GM04504 (cell line): ENCODE data around the gene KRTAP13-4.

Source experiments
- DNase-seq: peaks from one replicate; pipeline ENCODE4 v3.0.0-alpha.2; 2012; ENCODE audit warnings: low read depth

Gene KRTAP13-4

GRCh38 chr21:30430170-30430655, at the start of gene KRTAP13-4:
Gene KRTAP13-4, plus strand, starts transcription at chr21:30430220. Its CDS starts 56 bp downstream, at chr21:30430276.
- DNase-seq, result no peak

- no peak for DNase-seq
These were observed 47.8 kb upstream of the KRTAP13-4 start for GRCh38 chr21:30382201-30382600.

- DNase-seq, result no peak
These were observed 38.5 kb upstream of the KRTAP13-4 start for GRCh38 chr21:30391492-30392025.

- no peak for DNase-seq
These were observed 34.3 kb upstream of the KRTAP13-4 start, which contains the start of gene KRTAP13-1 for GRCh38 chr21:30395731-30396130. Gene KRTAP13-1, plus strand, starts transcription at chr21:30396031. Its CDS starts 56 bp downstream, at chr21:30396087.

GRCh38 chr21:30408782-30409494, 21.1 kb upstream of the KRTAP13-4 start:
- no peak for DNase-seq

- DNase-seq, result no peak
These were observed 14.0 kb upstream of the KRTAP13-4 start for GRCh38 chr21:30415993-30416392.

GRCh38 chr21:30425826-30426225, 4.2 kb upstream of the KRTAP13-4 start, which contains the start of gene KRTAP13-3:
Gene KRTAP13-3, minus strand, starts transcription at chr21:30425926. Its CDS starts 14 bp downstream, at chr21:30425912.
- DNase-seq, result no peak

GRCh38 chr21:30426731-30427130, 3.3 kb upstream of the KRTAP13-4 start:
- DNase-seq, result no peak

GRCh38 chr21:30434033-30434631, 4.1 kb downstream of the KRTAP13-4 start:
- DNase-seq, result no peak

GRCh38 chr21:30437010-30437565, 7.1 kb downstream of the KRTAP13-4 start:
- DNase-seq, result no peak

GRCh38 chr21:30439975-30440374, 10.0 kb downstream of the KRTAP13-4 start, which contains the start of gene KRTAP15-1:
Gene KRTAP15-1, plus strand, starts transcription at chr21:30440275. Its CDS starts 53 bp downstream, at chr21:30440328.
- no peak for DNase-seq

GRCh38 chr21:30443226-30443625, 13.2 kb downstream of the KRTAP13-4 start:
- no peak for DNase-seq

GRCh38 chr21:30444204-30444603, 14.2 kb downstream of the KRTAP13-4 start:
- no peak for DNase-seq

- no peak for DNase-seq
These were observed 17.0 kb downstream of the KRTAP13-4 start for GRCh38 chr21:30447056-30447455.

GRCh38 chr21:30448514-30448913, 18.5 kb downstream of the KRTAP13-4 start:
- DNase-seq, result no peak

GRCh38 chr21:30463713-30464112, 33.7 kb downstream of the KRTAP13-4 start:
- DNase-seq, result no peak

- DNase-seq, result no peak
These were observed 39.1 kb downstream of the KRTAP13-4 start for GRCh38 chr21:30468900-30469714.

- DNase-seq, result no peak
These were observed 48.0 kb downstream of the KRTAP13-4 start for GRCh38 chr21:30478004-30478403.

- no peak for DNase-seq
These were observed 49.2 kb downstream of the KRTAP13-4 start for GRCh38 chr21:30479259-30479658.

- DNase-seq, result no peak
These were observed 50.1 kb downstream of the KRTAP13-4 start, which contains the start of gene KRTAP19-1 for GRCh38 chr21:30480145-30480544. Gene KRTAP19-1, minus strand, starts transcription at chr21:30480367. Its CDS starts 50 bp downstream, at chr21:30480317.
